ENCODE measurements around the gene HSD17B4.
"Not testable (repeated sequence)": the region's sequence is repeated elsewhere in the genome, so short reads cannot be mapped to it uniquely, and the experiment has no call there.

Gene HSD17B4

DNA sequence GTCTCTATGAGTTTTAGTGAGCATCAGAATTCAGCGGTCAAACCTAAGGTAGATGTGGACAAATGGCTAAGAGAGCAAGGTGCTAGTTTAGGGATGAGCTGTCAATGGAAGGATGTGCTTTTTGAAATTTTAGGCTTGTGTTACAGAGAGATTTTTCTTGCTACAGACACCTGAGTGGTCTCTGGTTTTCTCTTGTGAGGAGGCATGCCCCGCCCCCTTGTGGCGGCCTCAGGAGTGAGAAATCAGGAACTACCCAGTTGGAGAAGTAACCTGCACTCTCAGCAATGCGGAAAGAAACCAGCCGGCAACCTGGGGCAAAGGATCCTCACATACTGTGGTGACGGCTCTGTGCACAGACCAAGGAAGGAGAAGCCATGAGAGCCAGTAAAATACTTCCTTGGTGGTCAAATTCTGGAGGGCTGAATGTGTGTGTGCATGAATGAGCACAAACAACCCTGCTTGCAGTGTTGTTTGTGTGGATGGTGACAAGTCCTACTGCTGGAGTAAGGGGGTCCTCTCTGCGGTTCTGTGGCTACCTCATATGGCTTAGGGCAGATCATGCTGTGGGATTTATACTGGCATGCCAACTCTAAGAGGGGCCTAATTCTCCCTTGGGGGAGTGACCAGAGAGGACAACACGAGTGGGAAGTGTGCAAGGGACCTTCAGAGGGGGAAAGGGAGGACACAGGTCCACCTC is 16.7 kb upstream of the HSD17B4 start:
- DNase-seq, result peak; percentile 72

DNA sequence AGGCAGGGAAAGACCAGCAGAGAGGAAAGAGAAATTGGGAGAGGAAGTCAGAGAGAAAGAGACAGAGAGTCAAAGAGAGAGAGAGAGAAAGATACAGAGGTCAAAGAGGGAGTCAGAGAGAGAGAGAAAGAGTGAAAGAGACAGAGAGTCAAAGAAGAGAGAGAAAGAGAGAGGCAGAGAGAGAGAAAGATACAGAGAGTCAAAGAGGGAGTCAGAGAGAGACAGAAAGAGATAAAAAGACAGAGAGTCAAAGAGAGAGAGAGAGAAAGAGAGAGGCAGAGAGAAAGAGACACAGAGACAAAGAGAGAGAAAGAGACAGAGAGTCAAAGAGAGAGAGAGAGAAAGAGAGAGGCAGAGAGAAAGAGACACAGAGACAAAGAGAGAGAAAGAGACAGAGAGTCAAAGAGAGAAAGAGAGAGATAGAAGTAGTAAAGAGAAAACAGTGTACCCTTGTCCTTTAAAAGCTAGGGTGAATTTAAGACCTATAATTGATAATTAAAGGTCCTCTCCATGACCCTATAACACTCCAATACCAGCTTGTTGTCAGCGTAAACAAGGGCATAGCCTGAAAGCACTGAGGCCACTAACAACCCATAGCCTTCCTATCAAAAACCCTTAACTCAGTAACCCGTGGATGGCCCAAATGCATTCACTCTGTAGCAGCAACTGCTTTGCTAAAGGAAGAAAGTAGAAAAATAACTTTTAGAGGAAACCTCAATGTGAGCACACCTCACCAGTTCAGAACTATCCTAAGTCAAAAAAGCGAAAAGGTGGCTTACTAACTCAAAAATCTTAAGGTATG is 14.3 kb upstream of the HSD17B4 start:
- DNase-seq, result not testable (repeated sequence)

GRCh38 chr5:119438587-119438917 is 13.7 kb upstream of the HSD17B4 start:
- not testable (repeated sequence) for DNase-seq

DNA sequence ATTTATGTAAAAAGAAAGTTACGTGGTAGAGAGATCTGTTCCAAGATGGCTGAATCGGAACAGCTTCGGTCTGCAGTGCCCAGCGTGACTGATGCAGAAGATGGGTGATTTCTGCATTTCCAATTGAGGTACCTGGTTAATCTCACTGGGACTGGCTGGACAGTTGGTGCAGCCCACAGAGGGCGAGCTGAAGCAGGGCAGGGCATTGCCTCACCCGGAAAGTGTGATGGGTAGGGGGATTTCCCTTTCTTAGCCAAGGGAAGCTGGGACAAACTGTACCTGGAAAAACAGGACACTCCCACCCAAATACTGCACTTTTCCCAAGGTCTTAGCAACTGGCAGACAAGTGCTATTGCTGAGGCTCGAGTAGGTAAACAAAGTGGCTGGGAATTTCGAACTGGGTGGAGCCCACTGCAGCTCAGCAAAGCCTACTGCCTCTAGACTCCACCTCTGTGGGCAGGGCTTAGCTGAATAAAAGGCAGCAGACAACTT is 13.1 kb upstream of the HSD17B4 start:
- DNase-seq, result peak; percentile 6

GRCh38 chr5:119439632-119440031 is 12.7 kb upstream of the HSD17B4 start:
- DNase-seq, result not testable (repeated sequence)

GRCh38 chr5:119444643-119445042 is 7.7 kb upstream of the HSD17B4 start:
- DNase-seq, result not testable (repeated sequence)

DNA sequence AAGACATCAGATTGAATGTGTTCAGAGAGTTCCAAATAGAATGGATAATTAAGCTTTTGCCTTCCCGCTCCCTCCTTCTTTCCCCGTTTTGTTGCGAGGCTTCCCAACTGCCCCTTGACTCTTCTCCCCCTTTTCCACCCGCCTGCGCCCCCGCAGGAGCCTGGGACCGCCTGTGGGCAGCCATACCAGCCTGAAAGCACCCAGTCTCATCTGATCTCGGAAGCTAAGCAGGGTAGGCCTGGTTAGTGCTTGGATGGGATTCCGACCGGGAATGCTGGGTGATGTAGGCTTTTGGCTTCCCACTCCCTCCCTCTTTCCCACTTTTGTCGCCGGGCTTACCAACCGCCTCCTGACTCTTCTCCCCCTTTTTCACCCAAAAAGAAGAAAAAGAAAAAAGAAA is 6.8 kb upstream of the HSD17B4 start:
- no peak for DNase-seq

DNA sequence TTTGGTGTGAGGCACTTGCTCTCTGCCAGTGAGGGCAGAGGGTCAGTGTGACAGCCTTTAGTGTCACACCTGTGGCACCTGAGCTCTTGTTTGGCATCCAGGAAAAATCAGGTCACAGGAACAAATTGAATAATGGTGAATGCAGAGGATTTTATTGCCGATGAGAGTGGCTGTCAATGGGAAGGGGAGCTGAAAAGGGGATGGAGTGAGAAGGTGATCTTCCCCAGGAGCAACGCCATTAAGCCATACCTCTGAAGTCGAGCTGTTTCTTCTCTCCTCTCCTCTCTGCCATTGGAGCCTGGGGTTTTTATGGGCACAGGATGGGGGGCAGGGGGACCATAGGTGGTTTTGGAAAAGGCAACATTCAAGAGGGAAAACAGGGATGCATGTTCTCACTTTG is 2.4 kb upstream of the HSD17B4 start:
- DNase-seq, result no peak

DNA sequence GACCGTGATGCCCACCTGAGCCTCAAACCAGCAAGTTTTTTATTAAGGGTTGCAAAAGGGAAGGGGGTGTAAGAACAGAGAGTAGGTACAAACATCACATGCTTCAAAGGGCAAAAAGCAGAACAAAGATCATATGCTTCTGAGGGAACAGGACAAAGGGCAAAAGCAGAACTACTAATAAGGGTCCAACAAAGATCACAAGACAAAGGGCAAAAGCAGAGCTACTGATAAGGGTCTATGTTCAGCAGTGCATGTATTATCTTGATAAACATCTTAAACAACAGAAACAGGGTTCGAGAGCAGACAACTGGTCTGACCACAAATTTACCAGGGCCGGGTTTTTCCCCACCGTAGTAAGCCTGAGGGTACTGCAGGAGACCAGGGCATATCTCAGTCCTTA is 1.7 kb upstream of the HSD17B4 start:
- DNase-seq, result not testable (repeated sequence)

DNA sequence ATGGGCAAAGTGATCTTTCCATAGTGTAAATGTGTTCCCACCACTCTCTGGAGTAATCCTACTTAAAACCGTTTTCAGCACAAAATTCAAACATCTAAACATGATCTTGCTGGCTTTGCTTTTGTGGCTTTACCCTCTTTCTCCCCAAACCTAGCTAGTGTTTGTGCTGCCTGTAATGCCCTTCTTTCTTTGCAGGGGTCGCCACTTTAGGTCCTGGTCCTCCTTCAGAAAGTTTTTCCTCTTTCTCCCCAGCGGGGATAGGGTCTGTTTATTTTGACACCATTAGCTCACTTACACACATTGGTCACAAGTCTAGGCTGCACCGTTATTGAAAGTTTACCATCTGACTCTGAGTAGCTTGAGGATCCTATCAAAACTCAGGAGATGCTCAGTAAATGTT is 736 bp upstream of the HSD17B4 start:
- no peak for DNase-seq

GRCh38 chr5:119452060-119452372 is 281 bp upstream of the HSD17B4 start:
- no peak for DNase-seq

DNA sequence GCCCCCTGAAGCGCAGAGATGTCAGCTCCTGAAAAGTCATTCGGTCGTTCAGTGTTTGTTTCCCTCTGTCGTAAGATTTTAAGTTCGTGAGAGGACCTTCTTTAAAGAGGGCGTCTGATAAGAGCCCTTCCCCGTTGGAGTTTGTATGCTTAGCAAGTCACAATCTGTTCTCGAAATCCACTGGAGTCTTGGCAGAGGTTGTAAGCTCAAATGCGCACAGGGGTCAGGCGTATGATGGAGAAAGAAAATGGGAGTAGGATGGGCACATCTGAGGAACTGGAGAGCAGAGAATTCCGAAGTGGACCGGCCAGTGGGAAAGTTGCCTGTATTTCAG is 710 bp downstream of the HSD17B4 start:
- DNase-seq, result no peak

DNA sequence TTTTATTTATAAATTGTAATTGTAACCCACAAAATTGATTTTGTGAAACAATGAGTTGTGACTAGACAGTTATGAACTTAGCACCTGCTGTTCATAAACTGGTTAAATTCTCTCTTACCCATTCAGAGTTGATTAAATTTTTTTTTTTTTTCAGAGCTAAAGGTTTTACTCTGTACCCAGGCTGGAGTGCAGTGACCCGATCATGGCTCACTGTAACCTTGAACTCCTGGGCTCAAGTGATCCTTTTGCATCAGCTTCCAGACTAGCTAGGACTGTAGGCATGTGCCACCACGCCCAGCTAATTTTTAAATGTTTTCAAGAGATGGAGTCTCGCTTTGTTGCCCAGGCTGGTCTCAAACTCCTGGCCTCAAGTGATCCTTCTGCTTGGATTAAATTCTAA is 1.9 kb downstream of the HSD17B4 start:
- DNase-seq, result no peak

DNA sequence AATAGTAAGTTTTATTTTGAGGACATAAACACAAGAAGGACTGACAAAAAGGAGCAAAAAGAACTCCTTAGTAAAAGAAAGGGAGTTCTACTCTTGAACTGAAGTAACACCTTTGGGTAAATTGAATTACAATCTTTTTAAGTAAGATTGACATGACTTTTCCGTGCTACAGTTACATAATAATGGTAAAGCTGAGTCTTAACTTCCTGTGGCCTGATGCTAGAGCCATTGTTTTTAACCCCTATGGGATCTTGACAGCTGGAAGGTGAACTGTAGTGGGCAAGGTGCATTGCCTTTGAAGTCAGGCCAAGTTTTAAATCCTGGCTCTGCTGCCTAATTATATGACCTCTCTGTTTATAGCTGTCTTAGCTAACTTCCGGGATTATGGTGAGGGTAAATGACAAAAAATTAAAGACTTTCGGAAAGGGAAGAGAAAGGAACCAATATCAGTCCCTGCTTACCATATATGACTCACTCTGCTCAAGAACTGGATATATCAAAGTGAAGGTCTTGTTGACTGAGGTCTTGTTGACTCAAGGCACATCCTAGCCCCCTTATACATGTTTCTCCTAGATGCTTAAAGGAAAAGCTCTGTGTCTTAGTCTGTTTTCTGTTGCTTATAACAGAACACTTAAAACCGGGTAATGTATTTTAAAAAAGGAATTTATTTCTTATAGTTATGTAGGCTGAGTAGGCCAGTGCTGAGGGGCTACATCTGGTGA is 6.8 kb downstream of the HSD17B4 start:
- DNase-seq, result no peak

DNA sequence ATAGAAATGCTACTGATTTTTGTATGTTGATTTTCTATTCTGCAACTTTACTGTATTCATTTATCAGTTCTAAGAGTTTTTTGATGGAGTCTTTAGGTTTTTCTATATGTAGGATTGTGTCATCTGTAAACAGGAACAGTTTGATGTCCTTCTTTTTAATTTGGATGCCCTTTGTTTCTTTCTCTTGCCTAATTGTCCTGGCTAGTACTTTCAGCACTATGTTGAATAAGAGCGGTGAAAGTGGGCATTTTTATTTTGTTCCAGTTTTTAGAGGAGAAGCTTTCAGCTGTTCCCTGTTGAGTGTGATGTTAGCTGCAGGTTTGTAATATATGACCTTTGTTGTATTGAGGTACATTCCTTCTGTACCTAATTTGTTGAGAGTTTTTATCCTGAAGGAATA is 13.3 kb downstream of the HSD17B4 start:
- DNase-seq, result no peak

- no peak for DNase-seq
Measured at GRCh38 chr5:119468286-119468685, 16.0 kb downstream of the HSD17B4 start.

GRCh38 chr5:119470105-119470763 is 17.9 kb downstream of the HSD17B4 start:
- DNase-seq, result no peak

DNA sequence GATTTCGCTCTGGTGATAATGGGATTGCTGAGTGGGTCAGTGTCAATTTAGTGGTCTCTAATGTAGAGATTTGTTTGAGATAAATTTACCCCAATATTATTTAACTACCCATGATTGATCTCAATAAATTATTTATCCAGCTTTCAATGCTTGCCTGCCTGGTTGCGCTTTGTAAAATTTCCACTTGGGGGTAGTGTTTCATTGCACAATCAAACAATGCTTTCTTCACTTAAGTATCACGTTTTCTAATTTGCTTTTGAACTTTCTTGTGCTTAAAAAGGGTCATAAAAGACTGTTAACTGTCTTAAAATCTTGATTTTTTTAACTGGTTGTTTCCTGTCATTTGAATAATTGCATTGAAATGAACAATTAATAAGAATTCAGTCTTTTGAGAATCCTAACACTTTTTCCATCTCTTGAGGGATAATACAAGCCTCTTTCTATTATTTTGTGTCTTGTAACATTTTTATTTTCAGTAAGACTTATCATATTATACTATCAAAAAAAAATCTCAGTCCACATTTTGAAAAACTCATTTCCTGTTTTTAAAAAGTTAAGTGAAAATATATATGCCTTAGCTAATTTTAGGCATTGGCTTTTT is 18.7 kb downstream of the HSD17B4 start:
- peak; percentile 16 for DNase-seq

GRCh38 chr5:119473241-119473640 is 20.9 kb downstream of the HSD17B4 start:
- DNase-seq, result no peak

DNA sequence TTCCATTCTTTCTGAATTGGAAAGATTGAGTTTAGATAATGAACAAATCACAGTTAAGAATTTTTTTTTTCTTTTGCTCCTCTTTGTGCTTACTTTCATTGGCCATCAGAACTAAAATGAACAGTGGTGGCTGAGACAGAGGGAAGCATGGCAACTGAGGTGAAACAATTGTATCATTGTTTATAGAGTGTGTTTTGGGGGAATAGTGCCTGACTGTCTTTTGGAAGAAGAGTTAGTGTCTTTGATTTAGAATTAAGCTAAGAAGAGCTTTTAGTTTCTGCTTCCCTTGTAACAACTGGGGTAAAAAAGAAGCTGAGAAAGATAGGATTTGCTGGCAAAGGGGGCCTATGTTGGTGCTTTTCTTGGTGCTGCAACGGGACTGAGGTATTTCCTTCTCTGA is 24.0 kb downstream of the HSD17B4 start:
- no peak for DNase-seq

DNA sequence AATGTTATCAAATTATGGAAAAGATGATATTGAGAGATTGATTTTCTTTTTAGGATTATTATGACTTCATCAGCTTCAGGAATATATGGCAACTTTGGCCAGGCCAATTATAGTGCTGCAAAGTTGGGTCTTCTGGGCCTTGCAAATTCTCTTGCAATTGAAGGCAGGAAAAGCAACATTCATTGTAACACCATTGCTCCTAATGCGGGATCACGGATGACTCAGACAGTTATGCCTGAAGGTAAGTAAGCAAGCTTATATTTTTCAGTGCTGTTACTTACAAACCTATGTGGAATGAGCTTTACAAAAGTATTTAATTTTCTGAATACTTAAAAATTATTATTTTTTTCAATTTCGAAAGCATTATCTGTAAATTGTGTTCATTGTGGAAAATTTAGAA is 26.5 kb downstream of the HSD17B4 start:
- DNase-seq, result no peak

GRCh38 chr5:119480629-119481028 is 28.3 kb downstream of the HSD17B4 start:
- not testable (repeated sequence) for DNase-seq

- DNase-seq, result no peak
Measured at GRCh38 chr5:119483155-119483554, 30.9 kb downstream of the HSD17B4 start.

Data from CD4-positive, alpha-beta T cell treated with Interleukin-12 subunit alpha and Interleukin-12 subunit beta, for 1 hour (primary cell).